GM18861 (cell line): Measurements from ENCODE around the gene NOSTRIN.
"Not testable (repeated sequence)": the region's sequence is repeated elsewhere in the genome, so short reads cannot be mapped to it uniquely, and the experiment has no call there.

Source experiments
- ATAC-seq: cut with Tn5 transposase; IDR thresholded peaks from one replicate; pipeline ENCODE4 v1.9.1; 2021; ENCODE audit not compliant: unreplicated experiment

Gene NOSTRIN

DNA sequence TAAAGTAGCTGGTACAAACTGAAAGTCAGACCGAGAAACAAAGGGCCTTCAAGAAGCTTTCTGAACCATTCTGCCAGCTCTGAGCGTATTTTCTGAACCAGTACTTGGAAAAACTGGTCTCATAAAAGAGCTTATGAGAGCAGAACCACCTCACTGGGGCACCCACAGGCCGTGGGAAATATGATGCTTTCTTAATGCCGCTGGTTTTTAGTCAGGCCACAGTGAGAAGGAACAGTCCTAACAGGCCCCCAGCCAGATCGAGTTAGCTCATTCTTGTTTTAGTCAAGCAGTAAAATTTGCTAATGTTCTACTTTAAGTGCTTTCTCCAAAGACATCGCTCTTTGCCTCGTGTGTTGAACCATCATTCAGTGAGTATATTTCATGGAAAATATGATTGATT lies 12.7 kb upstream of the NOSTRIN start:
- no peak for ATAC-seq

DNA sequence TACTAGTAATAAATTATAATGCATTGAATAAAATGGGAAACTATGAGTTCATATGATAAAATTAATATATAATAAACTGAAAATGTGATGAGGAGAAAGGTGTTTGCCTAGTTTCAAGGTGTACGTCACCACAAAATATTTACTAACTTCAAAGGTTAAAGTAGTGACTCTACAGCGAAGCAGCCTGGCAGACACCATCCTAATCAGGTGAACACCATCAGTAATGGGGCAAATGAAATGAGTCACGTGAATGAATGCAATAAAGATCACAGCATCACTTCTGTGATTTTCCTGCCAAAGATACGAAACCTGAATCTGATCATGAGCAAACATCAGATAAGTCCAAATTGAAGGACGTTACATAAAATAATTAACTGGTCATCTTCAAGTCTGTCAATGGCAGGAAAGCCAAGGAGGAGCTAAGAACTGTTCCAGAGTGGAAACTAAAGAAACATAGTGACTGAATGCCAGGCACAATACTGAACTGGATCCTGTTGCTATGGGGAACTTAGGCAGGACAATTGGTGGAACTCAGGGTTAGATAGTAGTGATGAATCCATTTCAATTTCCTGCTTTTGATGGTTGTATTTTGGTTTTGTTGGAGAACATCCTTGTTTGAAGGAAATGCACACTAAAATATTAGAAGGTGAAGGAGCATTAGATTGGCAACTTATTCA lies 12.1 kb upstream of the NOSTRIN start:
- no peak for ATAC-seq

DNA sequence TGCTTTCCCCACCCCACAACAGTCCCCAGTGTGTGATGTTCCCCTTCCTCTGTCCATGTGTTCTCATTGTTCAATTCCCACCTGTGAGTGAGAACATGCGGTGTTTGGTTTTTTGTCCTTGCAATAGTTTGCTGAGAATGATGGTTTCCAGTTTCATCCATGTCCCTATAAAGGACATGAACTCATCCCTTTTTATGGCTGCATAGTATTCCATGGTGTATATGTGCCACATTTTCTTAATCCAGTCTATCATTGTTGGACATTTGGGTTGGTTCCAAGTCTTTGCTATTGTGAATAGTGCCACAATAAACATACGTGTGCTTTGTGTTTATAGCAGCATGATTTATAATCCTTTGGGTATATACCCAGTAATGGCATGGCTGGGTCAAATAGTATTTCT lies 11.3 kb upstream of the NOSTRIN start:
- not testable (repeated sequence) for ATAC-seq

DNA sequence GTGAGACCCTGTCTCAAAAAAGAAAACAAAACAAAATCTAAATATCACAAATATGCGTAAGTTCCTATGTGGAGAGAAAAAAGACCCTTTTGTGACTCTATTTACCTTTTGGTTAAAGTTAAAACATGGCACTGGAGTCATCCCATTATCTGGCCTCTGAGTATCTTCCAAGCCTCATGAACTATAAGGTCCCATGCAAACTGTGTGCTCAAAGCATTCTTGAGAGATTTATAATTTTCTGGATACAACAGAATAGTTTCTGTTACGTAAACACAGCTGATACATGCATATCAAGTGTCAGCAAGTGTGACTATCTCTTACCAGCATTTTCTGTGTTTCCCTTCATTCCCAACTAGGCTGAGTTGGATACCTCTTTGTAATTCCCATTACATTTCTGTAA lies 8.8 kb upstream of the NOSTRIN start:
- ATAC-seq, result no peak

DNA sequence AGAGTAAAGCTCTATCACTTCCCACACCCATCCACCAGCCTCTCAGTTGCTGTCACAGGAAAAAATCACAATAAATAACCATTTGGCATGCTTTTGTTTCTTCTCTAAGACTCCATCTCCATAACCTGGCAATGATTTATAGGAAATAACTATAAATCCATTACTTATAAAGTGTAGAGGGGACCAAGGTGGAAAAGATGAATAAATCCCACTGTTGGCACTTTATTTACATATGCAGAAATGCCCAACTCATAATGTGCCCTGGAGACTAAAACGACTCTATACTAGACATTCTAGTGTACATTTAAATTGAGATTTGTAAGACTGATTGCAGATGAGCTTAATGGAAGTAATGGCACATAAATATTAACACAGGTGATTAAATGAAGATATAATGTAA lies 7.5 kb upstream of the NOSTRIN start:
- no peak for ATAC-seq

DNA sequence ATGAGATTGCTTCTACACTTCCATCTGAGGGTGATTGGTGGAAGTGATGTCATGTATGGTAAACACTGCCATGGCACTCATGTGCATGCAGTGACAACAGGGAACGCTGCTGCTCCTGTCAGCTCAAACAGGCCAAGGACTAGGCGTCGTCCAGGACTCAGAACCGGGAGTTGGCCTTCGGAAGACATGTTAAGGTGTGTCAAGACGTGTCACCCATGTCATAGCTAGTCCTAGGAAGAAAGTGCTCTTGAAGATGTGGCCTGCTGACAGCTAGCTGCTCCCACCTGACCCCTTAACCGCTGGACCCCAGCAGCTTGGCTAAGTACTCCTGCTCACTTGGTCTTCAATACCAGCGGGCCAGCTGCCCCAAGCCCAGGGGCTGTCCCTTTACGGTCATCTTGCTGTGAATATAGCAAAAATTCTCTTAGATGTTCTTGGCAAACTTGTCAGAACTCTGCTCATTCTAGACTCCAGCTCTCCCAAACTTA lies 6.3 kb upstream of the NOSTRIN start:
- no peak for ATAC-seq

DNA sequence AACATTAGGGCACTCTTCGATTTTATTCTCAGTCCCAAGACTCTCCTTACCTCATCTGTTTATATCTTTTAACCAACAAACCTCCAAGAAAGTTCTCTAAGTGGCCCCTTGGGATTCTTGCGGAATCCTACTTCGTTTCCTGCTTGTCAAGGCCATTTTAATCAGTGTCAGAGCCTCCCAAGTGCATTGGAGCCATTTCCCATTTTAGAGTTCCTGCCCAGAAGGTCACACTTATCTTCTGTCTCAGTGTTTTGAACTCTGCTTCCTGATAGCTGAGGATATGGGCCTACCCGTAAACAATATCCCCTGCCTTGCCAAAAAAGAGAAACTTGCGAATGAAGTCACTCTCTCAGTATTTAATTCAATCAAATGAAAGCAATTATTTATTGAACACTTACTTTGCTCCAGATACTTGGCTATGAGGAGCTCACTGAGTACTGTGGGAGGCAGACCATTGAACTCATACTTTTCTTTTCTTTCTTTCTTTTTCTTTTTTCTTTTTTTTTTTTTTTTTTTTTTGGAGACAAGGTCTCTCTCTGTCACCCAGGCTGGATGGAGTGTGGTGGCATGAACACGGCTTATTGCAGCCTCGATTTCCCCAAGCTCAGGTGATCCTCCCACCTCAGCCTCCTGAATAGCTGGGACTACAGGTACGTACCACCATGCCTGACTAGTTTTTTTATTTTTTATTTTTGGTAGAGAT lies 5.7 kb upstream of the NOSTRIN start:
- no peak for ATAC-seq

DNA sequence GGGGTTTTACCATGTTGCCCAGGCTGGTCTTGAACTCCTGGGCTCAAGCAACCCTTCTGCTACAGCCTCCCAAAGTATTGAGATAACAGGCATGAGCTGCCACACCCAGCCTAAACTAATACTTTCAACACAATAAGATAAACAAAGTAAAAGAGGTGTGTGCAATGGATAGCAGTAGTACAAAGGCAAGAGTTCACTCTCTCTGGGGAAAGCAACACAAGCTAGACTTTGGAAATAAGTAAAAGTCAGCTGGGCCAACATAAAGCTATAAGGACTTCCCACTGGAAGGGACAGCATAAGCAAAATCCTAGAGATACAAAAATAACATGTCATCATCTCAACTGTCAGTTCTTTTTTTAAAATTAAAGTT lies 5.2 kb upstream of the NOSTRIN start:
- ATAC-seq, result no peak

DNA sequence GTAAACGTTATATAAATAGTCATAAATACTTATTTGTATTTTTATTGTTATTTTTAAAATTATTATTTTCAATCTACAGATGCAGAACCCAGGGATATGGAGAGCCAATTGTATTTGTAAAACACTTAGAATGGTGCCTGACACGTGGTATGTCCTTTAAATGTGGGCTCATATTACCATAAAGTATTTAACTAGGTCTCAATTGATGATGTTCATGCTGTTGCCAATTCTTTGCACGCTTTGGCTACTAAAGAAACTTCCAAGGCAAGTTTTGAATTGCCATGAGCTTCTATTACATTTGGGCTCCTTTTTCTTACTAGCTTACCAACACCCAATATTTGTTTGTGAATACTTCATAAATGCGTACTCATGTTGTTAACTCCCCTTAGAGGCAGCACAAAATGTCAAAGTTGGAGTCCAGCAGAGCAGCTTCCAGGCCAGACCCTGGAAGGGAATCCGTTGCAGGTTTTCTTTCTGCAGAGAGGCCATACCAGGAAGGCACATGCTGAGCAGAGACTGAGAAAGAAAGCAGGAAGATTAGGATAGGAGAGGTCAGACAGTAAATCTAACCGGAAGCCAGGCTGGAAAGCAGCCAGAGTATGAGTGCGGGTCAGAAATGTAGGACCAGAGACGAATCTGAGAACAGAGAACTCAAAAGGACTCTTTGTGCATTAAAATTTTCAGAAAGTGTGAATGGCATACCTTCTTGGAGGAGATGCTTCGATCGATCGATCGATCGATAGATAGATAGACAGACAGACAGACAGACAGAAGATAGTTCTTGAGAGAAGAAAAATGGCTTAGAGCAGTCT lies 4.2 kb upstream of the NOSTRIN start:
- ATAC-seq, result no peak

DNA sequence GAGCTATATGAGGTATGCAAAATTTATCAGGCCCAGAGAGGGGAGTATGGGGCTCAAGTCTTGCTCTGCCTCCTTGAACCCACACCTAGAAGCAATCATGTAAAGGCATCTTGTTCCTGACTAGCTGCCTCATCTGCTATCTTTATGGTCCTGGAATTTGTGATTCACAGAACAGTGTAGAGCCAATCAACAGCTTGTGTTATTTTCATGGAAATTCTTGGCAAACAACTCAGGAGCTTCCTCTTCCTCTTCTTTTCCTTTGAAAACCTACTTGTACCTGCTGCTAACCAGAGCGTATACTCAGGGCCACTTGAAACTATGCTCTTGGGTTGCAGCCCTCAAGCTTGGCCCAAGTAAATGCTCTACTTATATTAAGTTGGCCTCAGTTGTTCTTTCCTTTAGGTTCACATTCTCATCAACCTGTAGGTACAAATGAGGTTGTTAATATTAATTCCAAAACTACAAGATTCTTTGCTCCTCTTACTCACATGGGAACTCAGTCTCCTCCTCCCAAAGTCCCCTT lies 3.5 kb upstream of the NOSTRIN start:
- ATAC-seq, result no peak

DNA sequence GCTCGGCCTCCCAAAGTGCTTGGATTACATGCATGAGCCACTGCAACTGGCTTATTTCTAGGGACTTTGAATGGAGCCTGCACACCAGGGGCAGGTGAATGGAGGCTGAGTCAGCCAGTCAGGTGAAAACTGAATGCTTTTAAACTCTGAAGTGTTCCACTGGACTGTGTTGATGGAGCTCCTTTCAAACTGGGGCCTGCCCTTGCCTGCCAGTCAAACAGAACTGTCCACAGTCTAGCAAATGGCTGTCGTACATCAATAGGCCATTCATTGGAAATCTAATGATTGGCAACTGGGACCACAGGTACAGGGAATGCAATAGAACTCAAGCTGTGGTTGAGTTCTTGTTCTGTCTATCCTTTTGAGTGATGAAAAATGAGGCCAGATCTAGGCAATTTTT lies 966 bp upstream of the NOSTRIN start:
- no peak for ATAC-seq

DNA sequence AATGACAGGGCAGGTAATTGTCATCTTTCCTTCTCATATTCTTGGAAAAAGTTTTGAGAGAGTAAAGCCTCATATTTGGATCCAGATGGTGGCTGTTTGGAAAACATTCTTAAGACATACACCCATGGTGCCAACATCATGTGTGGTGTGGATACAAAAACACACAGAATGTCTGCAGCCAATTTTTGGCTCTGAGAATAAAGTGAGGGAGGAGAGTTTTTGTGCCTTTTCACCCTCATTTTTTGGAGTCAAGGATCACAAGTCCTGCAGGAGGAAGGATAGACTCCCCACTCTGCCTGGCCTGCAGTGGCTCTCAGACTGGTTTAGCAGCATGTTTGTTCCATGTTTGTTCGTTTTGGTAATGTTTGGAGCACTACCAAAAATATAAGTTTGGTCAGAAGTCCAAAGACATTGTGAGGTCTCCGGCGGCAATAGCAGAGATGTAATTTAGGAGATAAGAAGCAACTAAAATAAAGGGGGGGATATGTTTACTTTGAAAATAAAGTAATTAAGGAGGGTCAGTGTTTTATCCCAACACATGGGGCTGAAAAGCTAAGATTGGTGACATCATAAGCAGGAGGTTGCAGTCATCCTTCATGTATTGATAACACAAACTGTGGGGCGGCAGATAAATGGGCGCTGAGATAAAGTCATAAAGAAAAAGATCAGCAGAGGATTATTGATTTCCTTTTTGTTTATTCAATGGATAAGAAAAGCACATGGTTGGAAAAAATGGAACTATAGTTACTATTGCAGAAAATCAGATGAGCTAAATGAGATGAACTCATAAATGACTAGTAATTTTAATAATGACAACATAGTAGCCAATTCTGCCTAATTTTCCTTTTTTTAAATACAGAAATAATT lies 655 bp downstream of the NOSTRIN start:
- ATAC-seq, result no peak

DNA sequence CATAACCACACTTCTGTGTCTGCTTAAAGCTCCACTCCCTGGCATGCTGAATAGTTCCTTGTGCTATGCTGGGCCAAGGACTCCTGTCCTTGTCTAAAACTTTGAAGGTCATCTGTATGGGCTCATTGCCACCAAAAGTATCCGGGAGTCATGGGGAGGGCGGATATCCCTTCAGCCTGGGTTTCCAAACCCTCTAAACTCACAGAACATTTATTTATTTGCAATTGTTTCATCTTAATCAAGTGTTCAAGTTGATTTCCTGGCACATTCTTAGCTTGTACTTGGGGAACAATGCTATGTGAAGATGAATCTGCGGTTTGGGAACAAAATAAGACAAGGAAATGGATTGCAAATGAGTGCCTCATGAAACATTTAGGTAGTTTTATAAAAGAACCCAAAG lies 1.8 kb downstream of the NOSTRIN start:
- no peak for ATAC-seq

DNA sequence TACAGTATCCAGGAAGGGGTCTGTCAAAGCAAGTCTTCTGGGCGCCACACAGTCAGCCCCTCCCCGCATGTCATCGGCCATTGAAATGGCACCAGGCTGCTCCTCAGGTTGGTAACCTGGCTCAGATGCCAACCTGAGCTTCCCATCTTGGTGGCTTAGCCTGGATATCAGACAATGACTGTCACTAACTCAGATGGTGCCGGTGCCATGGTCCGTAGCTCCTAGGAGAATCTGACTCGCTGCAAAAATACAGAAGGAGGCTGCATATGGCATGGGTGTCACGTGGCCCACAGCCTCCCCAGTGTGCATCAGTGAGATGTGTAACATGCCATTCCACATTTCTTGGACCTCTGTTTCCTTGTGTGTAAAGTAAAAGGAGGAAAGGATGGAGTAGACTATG lies 3.2 kb downstream of the NOSTRIN start:
- no peak for ATAC-seq

DNA sequence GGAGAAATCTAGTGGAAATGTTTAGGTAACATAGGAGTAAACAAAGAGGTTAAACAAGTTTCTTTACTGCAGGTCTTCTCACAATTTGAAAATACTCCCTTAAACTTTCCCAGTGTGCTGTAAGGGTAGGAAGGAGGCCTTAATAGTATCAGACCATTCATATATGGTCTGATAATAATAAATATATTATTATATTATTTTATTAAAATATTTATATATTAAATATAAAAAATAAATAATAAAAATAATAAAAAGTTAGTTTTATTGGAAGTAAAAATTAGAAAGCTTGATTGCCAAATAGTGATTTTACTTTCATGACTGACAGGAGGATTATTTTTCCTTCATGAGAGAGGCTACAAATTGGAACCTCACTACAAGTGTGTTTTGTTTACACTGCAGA lies 7.1 kb downstream of the NOSTRIN start:
- no peak for ATAC-seq

DNA sequence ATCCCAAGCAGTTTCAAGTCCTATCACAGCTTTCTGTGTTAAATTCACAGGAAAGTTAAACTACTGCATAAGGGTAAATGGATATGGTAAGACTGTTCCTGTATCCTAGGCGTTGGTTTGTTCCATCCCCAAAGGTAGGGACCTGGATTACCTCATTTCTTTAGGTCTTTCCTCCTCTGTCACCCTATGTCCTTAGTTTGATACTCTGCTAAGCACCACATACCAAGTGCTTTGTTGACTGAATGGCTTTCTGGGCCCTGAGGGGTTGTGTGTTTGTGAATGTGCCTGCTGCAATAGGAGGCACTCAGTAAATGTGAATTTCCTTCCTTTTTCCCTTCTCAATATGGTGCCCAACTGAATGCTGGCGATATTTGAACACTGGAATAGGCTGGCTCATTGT lies 7.8 kb downstream of the NOSTRIN start:
- no peak for ATAC-seq

DNA sequence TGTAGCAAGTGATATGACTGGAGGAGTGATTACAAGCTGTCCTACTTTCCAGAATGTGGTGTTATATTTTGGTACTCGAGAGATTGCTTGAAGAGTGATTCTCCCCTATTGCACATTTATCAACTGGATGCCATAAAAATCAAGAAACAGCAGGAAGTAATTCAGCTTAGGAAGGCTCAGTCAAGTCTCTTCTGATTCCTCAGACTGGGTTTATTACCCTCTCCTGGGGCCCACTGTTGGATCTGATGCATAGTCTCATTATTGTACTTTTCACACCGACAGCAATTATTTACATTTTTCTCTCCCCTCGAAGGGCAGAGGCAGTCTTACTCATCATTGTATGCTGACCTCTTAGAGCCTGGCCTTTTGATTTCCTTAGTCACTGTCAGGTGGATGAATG lies 9.3 kb downstream of the NOSTRIN start:
- no peak for ATAC-seq

DNA sequence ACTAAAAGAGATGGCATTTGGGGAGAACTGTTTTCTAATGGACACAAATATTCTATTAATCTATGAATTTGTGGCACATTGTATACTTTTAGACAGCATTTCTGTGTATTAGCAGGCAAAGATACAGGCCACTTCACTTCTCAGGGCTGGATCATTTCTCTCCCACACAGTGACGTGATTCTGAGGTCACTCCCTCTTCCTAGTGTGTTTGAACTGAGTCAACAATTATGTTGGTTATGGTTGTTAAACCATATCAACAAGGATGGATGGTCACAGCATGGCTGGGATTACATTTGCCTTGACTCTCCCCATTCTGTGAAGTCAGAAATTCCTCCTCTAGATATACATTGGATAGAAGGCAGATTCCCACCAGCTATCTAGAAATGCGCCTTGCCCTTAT lies 11.6 kb downstream of the NOSTRIN start:
- no peak for ATAC-seq

DNA sequence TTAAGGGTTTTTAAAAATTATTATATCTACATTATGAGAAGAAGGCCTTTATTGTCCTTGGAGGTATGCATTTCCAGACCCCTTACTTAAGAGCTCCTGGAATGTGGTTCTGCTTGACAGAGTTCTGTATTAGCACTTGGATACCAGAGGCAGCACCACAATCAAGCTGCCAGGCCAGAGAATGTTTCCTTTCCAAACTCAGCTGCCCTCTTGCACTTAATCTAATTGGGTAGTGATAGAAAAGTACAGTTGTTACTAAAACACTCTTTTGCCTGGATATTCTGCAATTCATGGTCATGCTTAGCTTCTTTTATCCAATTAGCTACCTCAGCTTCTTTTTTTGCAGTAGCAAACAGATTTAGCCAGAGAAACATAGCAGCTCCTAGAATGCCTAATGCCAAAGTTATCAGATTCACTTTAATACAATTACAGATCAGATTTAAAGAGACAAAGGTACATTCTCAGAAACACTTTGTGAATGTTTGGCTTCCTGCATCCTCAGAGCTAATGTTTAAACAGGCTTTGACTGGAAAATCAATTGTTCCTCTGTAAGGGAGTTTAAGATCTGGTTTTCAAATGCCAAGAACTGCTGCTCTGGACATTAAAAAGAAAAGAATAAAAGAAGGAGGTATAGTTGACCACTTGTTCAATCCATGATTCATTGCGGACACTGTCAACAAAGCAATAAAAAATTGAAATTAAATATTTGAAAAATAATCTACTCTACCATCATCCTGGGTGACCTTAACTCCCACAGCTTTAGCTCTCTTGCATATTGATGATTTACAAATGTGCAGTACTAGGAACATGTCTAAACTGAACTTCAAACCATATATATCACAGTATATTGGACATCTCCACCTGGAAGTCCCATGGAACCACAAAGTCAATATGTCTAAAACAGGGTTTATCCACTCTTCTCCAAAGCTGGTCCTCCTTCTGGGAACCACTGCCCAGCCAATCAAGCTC lies 12.8 kb downstream of the NOSTRIN start:
- no peak for ATAC-seq

DNA sequence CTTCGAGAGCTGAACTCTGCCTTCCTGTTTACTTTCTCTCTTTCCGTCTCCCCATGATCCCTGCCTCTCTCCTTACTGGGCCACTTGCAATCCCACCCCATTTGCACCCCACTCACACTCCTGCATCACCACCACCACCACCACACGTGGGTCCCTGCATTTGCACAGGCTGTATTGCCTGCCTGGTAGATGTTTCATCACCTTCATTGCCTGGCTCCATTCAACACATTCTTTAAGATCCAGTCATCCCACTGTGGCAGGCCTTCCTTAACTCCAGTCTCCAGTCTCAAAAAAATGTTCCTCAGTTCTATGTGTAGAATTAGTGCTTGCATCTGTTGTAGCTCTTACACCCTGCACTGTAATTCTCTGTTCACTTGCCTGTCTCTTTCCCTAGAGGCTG lies 13.9 kb downstream of the NOSTRIN start:
- ATAC-seq, result no peak
